HL-60 (cell line): Measurements from ENCODE around the gene SYT6.
A peak's percentile ranks its signal among the peaks of the same experiment; 100 is the strongest.

Experiments
- DNase-seq, 2 experiments: peaks; one replicate each; pipeline ENCODE4 v3.0.0-alpha.2; 2010 to 2020; ENCODE audit warnings: low read depth in 1 of 2, low spot score in 1 of 2
- H3K27ac ChIP-seq: fragments of 250-450 bp; sonication (Bioruptor Pico); replicated peaks from 2 replicates; pipeline ENCODE4 v1.5.1; 2020; ENCODE audit warnings: mild to moderate bottlenecking, moderate library complexity
- H3K27me3 ChIP-seq: fragments of 250-450 bp; sonication (Bioruptor Pico); 2 replicates; pipeline ENCODE4 v1.5.1; 2021; ENCODE audit warnings: mild to moderate bottlenecking, moderate library complexity; ENCODE audit not compliant: insufficient read depth, poor library complexity, severe bottlenecking
- H3K4me3 ChIP-seq: replicated peaks from 2 replicates; pipeline ENCODE4 v1.5.1; 2011; ENCODE audit warnings: mild to moderate bottlenecking, control low read depth, low read length; ENCODE audit not compliant: insufficient read depth
- GABPA ChIP-seq: IDR thresholded peaks from 2 replicates; pipeline ENCODE4 v1.6.1; 2012; ENCODE audit warnings: low read depth
- POLR2AphosphoS5 ChIP-seq: IDR thresholded peaks from 2 replicates; pipeline ENCODE4 v1.6.1; 2012; ENCODE audit warnings: low read depth
- SPI1 ChIP-seq: IDR thresholded peaks from 2 replicates; pipeline ENCODE4 v1.6.1; 2012; ENCODE audit warnings: low read depth, mild to moderate bottlenecking, borderline replicate concordance
- TF ChIP-seq, protein P1 (sequence below): IDR thresholded peaks from one replicate; pipeline ENCODE4 v1.5.1; 2011; ENCODE audit warnings: low read length, control low read depth, inconsistent platforms; ENCODE audit not compliant: insufficient read depth
- TF ChIP-seq, protein P2 (sequence below): IDR thresholded peaks from 2 replicates; pipeline ENCODE4 v1.6.1; 2012; ENCODE audit warnings: low read depth; ENCODE audit not compliant: insufficient replicate concordance

Gene SYT6

DNA sequence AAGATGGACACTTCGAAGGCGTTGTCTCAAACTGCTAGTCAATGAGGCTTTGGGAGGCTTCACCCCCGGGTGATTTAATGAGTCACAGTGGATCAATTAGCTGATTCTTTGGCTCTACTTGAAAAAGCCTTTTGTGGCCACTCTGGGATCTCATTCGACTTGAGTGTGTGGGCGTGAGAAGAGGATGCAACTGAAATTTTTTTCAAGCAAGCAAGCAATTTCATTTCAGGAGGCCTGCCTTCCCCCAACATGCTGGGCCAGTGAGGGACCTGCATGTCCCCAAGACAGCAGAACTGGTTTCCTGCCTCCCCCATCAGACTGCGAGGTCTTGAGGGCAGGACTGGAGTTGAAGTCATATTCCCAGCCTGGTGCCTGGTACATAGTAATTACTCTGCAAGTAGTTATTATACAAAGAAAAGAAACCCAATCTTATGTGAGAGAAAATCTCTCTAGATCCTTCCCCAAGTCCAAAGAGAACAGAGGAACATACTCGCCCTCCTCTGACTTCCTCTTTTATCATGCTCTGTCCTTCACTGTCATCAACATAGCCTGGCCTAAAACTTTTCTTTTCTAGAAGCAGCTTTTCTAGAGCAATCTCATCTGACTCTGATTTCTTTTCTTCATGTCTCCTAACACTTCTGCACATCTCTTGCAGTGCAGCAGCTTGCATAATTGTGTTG, 22.7 kb downstream of the SYT6 start:
- no peak for DNase-seq

DNA sequence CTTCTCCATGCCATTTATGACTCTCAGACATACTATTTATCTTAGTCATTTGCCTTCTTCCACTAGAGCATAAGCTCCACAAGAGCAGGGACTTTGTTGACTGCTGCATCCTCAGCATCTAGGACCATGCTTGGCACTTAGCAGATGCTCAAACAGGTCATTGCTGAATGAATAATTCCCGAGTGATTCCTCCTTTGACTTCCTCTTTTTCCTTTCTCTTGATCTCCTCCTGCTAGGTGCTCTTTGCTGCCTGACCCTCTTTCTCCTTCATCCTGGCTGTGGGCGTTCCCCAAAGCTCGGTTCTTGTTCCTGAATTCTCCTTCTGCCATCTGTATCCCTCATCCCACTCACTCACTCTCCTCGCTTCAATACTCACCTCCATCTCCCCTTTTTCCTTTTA, 23.5 kb downstream of the SYT6 start:
- Histone ChIP-seq H3K27ac (no peak overlapping the region), H3K4me3 (no peak overlapping the region), H3K27me3 (no peaks in the 10 kb centered on the region)
- no peak for DNase-seq
- TF ChIP-seq GABPA (no peak), POLR2AphosphoS5 (no peak), SPI1 (peak; percentile 63)
- TF ChIP-seq, protein P1, sequence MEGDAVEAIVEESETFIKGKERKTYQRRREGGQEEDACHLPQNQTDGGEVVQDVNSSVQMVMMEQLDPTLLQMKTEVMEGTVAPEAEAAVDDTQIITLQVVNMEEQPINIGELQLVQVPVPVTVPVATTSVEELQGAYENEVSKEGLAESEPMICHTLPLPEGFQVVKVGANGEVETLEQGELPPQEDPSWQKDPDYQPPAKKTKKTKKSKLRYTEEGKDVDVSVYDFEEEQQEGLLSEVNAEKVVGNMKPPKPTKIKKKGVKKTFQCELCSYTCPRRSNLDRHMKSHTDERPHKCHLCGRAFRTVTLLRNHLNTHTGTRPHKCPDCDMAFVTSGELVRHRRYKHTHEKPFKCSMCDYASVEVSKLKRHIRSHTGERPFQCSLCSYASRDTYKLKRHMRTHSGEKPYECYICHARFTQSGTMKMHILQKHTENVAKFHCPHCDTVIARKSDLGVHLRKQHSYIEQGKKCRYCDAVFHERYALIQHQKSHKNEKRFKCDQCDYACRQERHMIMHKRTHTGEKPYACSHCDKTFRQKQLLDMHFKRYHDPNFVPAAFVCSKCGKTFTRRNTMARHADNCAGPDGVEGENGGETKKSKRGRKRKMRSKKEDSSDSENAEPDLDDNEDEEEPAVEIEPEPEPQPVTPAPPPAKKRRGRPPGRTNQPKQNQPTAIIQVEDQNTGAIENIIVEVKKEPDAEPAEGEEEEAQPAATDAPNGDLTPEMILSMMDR = no peak
- TF ChIP-seq, protein P2, sequence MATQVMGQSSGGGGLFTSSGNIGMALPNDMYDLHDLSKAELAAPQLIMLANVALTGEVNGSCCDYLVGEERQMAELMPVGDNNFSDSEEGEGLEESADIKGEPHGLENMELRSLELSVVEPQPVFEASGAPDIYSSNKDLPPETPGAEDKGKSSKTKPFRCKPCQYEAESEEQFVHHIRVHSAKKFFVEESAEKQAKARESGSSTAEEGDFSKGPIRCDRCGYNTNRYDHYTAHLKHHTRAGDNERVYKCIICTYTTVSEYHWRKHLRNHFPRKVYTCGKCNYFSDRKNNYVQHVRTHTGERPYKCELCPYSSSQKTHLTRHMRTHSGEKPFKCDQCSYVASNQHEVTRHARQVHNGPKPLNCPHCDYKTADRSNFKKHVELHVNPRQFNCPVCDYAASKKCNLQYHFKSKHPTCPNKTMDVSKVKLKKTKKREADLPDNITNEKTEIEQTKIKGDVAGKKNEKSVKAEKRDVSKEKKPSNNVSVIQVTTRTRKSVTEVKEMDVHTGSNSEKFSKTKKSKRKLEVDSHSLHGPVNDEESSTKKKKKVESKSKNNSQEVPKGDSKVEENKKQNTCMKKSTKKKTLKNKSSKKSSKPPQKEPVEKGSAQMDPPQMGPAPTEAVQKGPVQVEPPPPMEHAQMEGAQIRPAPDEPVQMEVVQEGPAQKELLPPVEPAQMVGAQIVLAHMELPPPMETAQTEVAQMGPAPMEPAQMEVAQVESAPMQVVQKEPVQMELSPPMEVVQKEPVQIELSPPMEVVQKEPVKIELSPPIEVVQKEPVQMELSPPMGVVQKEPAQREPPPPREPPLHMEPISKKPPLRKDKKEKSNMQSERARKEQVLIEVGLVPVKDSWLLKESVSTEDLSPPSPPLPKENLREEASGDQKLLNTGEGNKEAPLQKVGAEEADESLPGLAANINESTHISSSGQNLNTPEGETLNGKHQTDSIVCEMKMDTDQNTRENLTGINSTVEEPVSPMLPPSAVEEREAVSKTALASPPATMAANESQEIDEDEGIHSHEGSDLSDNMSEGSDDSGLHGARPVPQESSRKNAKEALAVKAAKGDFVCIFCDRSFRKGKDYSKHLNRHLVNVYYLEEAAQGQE = no peak

More for the DNA sequence above, 22.7 kb downstream of the SYT6 start:
- Histone ChIP-seq H3K27me3 (no peaks in the 10 kb centered on the region), H3K27ac (no peak overlapping the region), H3K4me3 (no peak overlapping the region)
- TF ChIP-seq, protein P2 = no peak
- TF ChIP-seq GABPA (no peak), POLR2AphosphoS5 (no peak), SPI1 (peak; percentile 96)
- TF ChIP-seq, protein P1 = no peak

DNA sequence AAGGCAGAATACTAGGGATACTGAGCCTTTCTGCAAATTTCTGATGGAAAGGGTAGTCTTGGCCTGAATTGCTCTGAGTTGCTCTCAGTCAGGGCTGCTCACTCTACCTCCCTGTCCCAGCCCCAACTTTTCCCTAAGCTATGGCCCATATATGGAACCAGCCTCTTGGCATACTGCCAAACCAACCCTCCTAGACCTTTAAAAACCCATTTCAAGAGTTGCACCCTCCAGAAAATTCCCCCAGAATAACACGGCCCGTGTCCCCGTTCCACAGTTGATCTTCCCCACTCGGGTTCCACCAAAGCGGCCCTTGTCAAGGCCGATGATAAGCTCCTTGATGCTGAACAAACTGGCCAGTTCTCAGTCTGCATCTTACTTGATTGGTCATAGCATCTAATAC, 25.4 kb downstream of the SYT6 start:
- TF ChIP-seq, protein P1 = no peak
- no peak for TF ChIP-seq POLR2AphosphoS5
- TF ChIP-seq SPI1 = no peak
- no peak for TF ChIP-seq GABPA
- TF ChIP-seq, protein P2 = no peak
- no peak overlapping the region for H3K27ac ChIP-seq

More for the DNA sequence above, 25.4 kb downstream of the SYT6 start:
- no peak overlapping the region for H3K4me3 ChIP-seq
- H3K27me3 ChIP-seq = no peaks in the 10 kb centered on the region
- DNase-seq = no peak
